Esophagus (tissue), 2 donors: ENCODE data around the gene NAA10. TPM values are rescaled to one million over a fixed set of nuclear protein-coding genes. Genes with fewer than 3 reads are reported as not detected.

Experiments used
- H3K27ac ChIP-seq, 2 donors: one replicate each; pipeline ENCODE4 v1.5.1; 2013; ENCODE audit warnings: low read depth in 2 of 2, mild to moderate bottlenecking in 2 of 2, inconsistent platforms in 1 of 2, low read length in 1 of 2, moderate library complexity in 1 of 2
- H3K27me3 ChIP-seq, 2 donors: one replicate each; pipeline ENCODE4 v1.6.1; 2013; ENCODE audit warnings: low read length in 2 of 2, control low read depth in 1 of 2, mild to moderate bottlenecking in 1 of 2; ENCODE audit not compliant: insufficient read depth in 2 of 2, control insufficient read depth in 1 of 2
- H3K36me3 ChIP-seq, 2 donors: one replicate each; pipeline ENCODE4 v1.6.1; 2013; ENCODE audit warnings: low read length in 1 of 2; ENCODE audit not compliant: control insufficient read depth in 2 of 2, insufficient read depth in 2 of 2
- H3K4me1 ChIP-seq, 2 donors: one replicate each; pipeline ENCODE4 v1.6.1; 2013; ENCODE audit warnings: low read length in 1 of 2; ENCODE audit not compliant: control insufficient read depth in 2 of 2, insufficient read depth in 2 of 2
- H3K4me3 ChIP-seq, 2 donors: one replicate each; pipeline ENCODE4 v1.5.1; 2013; ENCODE audit warnings: low read length in 2 of 2, mild to moderate bottlenecking in 2 of 2, low read depth in 1 of 2, moderate library complexity in 1 of 2
- H3K9me3 ChIP-seq, 2 donors: one replicate each; pipeline ENCODE4 v1.6.1; 2013; ENCODE audit warnings: mild to moderate bottlenecking in 2 of 2, low read depth in 1 of 2, low read length in 1 of 2, moderate library complexity in 1 of 2; ENCODE audit not compliant: control insufficient read depth in 2 of 2, insufficient read depth in 1 of 2
- WGBS, 2 donors: extraction: QIAGEN DNeasy Blood & Tissue Kit; methylation state at CpG; one replicate each; pipeline ENCODE4 v1.1.7; 2013; 5-methylcytosine and 5-hydroxymethylcytosine counted together
- polyA plus RNA-seq, 2 donors: library from polyadenylated mRNA; stranded (reverse); fragments of 200-250 nt; gene quantifications; one replicate each; pipeline ENCODE4 v1.2.3, GENCODE V29; 2013
- donor health status: healthy with polysubstance abuse.
- donor health status: Bipolar disorder and iron deficiency.

The NAA10 gene
- polyA plus RNA-seq, 2 donors = 86.6 to 104 TPM

DNA sequence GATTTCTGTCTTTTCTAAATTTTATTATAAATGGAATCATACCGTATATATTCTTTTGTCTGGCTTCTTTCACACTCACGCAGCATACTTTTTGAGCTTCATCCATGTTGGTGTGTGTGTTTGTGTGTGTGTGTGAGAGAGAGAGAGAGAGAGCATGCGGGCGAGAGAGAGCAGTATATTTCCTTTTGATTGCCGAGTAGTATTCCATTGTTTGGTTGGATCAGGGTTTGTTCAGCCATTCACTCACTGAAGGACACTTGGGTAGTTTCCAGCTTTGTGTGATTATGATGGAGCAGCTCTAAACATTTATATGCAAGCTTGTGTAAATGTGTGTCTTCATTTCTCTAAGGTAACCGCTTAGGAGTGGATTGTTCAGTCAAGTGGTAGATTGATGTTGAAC is 45.7 kb downstream of the NAA10 start:
- Histone ChIP-seq H3K4me1 (peaks cover 0 to 4% of the 10 kb centered on the region in 2 donors), H3K27me3 (peaks cover 4 to 10% of the 10 kb centered on the region in 2 donors), H3K36me3 (no peaks in the 10 kb centered on the region), H3K27ac (no peak overlapping the region), H3K9me3 (no peaks in the 10 kb centered on the region), H3K4me3 (no peak overlapping the region)
- WGBS, 2 donors = 90% methylated on average over 6 of the region's 6 CpGs

DNA sequence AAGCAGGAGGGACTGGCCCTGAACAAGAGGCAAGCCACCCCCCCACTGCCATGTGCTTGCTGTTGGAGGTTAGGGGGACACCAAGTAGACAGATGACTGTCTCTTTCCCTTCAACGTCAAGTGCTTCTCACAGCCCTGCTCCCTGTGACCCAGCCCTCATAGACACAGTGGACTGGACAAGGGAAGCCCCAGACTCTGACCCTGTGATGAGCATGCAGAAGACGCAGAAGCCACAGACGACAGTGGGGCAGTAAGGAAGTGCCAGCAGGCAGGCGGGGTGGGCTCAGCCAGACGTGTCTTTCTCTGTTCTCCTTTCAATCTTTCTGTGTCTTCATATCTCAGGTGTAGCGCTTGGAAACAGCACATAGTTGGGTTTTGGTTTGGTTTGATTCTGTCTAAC is 46.5 kb downstream of the NAA10 start:
- H3K36me3 ChIP-seq = no peaks in the 10 kb centered on the region
- no peak overlapping the region for H3K4me3 ChIP-seq
- no peaks in the 10 kb centered on the region for H3K9me3 ChIP-seq
- peaks cover 0 to 4% of the 10 kb centered on the region in 2 donors for H3K4me1 ChIP-seq
- 49 to 56% methylated on average over 6 of the region's 6 CpGs for WGBS, 2 donors
- peaks cover 4 to 10% of the 10 kb centered on the region in 2 donors for H3K27me3 ChIP-seq
- no peak overlapping the region for H3K27ac ChIP-seq

DNA sequence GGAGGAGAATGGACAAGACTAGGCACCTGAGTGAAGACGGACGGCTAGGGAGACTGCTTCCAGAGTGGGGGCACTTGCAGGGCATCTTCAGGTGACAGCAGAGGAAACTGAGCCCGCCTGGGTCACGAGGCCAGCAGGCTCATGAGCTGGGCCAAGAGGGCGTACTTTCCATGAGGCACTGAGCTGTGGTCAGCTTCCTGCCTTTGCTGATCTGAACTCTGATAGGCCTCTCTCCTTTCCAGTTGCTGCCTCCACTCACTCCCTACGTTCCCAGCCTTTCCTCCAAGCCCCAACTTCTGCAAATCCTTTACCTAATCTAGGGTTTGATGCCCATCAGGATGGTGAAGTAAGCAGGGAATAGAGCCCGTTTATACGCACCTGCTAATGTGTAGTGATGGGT is 47.5 kb downstream of the NAA10 start:
- no peaks in the 10 kb centered on the region for H3K9me3 ChIP-seq
- H3K36me3 ChIP-seq = no peaks in the 10 kb centered on the region
- no peak overlapping the region for H3K27ac ChIP-seq
- WGBS, 2 donors = 54 to 65% methylated on average over 8 of the region's 8 CpGs
- H3K27me3 ChIP-seq = peaks cover 4 to 10% of the 10 kb centered on the region in 2 donors
- peaks cover 0 to 4% of the 10 kb centered on the region in 2 donors for H3K4me1 ChIP-seq
- H3K4me3 ChIP-seq = no peak overlapping the region

DNA sequence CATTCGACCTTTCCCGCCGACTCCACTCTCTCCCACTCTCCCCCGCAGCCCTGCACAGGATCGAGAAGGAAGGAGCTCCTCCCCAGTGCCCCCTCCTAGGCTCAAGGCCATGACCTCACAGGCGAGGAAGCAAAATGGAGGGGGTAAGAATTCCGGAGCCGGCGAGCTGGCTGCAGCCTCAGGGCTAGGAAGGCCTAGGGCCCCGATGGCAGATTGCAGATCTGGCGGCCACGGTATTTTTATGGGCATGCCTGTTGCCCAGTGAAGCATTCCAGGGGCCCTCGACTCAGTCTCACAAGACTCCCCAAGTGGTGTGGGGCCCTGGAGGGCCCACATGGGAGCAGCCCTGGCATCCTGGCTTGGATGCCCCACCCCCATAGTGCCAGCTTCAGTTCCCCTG is 47.9 kb downstream of the NAA10 start:
- no peak overlapping the region for H3K4me3 ChIP-seq
- peaks cover 4 to 10% of the 10 kb centered on the region in 2 donors for H3K27me3 ChIP-seq
- 31 to 48% methylated on average over 12 of the region's 13 CpGs for WGBS, 2 donors
- no peaks in the 10 kb centered on the region for H3K36me3 ChIP-seq
- H3K4me1 ChIP-seq = peaks cover 0 to 4% of the 10 kb centered on the region in 2 donors
- H3K27ac ChIP-seq = no peak overlapping the region
- no peaks in the 10 kb centered on the region for H3K9me3 ChIP-seq

DNA sequence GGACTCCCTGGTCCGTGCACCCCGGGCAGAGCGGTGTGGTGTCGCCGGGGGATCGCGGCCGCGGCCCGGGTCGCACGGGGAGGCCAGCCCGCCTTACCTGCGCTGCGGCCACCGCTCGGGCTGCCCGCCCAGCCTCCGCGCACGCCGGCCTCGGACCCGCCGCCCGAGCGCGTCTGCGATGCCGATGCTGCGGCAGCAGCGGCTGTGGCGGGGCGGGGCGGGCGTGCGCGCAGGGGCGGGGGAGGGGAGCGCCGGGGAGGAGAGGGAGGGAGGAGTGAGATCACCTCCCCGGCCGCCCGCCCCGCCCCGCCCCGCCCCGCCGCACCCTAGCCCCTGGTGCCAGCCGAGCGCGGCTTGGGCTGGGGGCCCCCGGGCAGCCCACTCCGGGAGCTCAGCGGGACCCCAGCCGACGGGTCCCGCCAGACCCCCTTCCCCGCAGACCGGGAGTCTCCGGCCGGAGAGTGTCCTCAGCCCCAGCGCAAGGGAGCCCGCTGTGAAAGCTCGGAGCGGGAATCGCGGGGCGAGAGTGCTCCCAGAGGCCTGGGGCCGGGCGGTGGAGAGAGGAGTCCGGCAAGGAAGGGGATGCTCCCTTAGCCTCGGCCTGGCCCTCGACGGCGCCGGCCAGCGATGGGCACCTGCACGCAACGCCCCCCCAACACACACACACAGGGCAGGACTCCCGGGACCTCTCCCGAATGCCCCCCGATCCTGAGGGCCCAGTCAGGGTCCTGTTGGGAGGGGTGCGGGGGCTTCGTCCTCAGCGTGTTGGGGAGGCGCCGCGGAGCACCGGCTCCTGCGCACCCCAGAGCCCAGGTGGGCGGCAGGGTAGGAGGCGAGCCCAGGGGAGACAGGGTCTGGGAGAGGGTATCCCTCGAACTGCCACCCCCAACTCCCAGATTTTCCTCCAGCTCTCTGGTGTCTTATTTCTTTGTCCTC is 48.6 kb downstream of the NAA10 start, which contains the start of gene L1CAM:
TSS of gene L1CAM (minus strand) at position 206 of the 936 bp plus-strand sequence. CDS start 10,337 bp downstream, outside the sequence.
- no peak within 1 kb of the TSS for H3K27ac ChIP-seq
- no peaks in the 10 kb centered on the region for H3K36me3 ChIP-seq
- H3K4me1 ChIP-seq = peaks cover 0 to 4% of the 10 kb centered on the region in 2 donors
- peaks cover 4 to 10% of the 10 kb centered on the region in 2 donors for H3K27me3 ChIP-seq
- WGBS, 2 donors = 5 to 30% methylated on average over 21 to 86 of the region's 94 CpGs
- no peak within 1 kb of the TSS for H3K4me3 ChIP-seq
- H3K9me3 ChIP-seq = no peaks in the 10 kb centered on the region

DNA sequence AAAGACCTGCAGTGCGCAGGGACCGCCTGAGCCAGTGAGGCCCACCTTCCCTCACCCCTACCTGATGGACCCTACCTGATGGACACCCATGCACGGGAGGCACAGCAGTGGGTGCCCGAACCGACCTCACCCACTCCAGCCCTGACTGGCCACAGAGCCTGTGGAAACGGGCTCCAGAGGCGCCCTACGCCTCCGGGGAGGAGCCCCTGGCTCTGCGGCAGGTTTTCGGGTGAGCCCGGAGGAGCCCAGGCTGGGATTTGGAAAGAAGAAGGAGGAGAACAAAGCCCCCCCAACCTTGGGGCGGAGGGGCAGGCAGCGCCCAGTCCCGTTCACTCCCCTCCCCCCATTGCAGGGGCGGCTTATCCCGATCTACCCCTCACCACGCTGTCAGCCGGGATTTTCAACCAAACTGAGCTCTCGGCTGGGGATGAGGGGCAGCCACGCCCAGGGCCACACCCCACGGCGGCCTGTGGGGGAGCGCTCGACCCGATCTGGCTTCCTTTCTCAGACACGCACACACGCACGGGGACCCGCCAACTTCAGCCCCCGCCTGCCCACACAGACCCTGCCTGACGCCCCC is 49.5 kb downstream of the NAA10 start:
- Histone ChIP-seq H3K9me3 (no peaks in the 10 kb centered on the region), H3K27me3 (peaks cover 4 to 10% of the 10 kb centered on the region in 2 donors), H3K27ac (no peak overlapping the region), H3K36me3 (no peaks in the 10 kb centered on the region), H3K4me1 (peaks cover 0 to 4% of the 10 kb centered on the region in 2 donors), H3K4me3 (no peak overlapping the region)
- WGBS, 2 donors = 5 to 27% methylated on average over 31 to 32 of the region's 32 CpGs

DNA sequence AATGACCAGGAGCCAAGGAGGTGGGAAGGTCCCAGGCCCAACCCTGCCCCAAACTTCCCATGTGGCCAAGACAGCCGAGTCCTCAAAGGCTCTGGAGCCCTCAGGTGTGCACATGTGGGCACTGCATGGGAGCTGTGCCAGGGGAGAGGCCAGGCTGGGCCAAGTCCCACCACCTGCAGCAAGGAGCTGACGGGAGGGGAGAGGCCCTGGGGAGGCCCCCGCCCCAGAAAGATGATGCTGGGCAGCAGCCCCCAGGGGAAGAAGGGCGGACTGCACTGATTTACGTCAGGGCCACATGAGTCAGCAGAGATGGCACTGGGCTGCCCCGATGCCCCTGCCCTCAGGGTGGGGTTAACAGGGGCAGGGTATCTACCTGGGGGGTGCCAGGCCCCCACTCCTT is 50.2 kb downstream of the NAA10 start:
- Histone ChIP-seq H3K9me3 (no peaks in the 10 kb centered on the region), H3K27me3 (peaks cover 4 to 10% of the 10 kb centered on the region in 2 donors), H3K27ac (no peak overlapping the region), H3K4me3 (no peak overlapping the region), H3K36me3 (no peaks in the 10 kb centered on the region), H3K4me1 (peaks cover 0 to 4% of the 10 kb centered on the region in 2 donors)
- WGBS, 2 donors = 34 to 45% methylated on average over 4 to 6 of the region's 6 CpGs

DNA sequence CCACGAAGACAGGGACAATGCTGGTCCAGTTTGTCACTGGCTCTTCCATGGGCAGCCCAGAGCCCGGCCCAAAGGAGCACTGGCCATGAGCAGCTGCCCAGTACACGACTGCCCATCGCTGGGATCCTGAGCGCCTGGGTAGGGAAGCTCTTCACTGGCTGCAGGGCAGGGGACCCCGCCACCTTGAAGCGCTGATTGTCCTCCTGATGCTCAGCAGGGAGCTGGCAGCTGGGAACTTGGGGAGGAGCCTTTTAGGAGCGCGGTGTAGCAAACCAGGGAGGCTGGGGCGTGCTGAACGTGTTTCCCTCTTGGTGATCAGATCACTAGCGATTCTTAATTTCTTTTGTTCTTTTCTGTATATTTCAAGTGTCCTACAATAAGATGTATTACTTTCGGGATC is 50.7 kb downstream of the NAA10 start:
- H3K27me3 ChIP-seq = peaks cover 4 to 10% of the 10 kb centered on the region in 2 donors
- H3K27ac ChIP-seq = no peak overlapping the region
- WGBS, 2 donors = 48 to 53% methylated on average over 13 of the region's 13 CpGs
- H3K36me3 ChIP-seq = no peaks in the 10 kb centered on the region
- peaks cover 0 to 4% of the 10 kb centered on the region in 2 donors for H3K4me1 ChIP-seq
- no peaks in the 10 kb centered on the region for H3K9me3 ChIP-seq
- H3K4me3 ChIP-seq = no peak overlapping the region

DNA sequence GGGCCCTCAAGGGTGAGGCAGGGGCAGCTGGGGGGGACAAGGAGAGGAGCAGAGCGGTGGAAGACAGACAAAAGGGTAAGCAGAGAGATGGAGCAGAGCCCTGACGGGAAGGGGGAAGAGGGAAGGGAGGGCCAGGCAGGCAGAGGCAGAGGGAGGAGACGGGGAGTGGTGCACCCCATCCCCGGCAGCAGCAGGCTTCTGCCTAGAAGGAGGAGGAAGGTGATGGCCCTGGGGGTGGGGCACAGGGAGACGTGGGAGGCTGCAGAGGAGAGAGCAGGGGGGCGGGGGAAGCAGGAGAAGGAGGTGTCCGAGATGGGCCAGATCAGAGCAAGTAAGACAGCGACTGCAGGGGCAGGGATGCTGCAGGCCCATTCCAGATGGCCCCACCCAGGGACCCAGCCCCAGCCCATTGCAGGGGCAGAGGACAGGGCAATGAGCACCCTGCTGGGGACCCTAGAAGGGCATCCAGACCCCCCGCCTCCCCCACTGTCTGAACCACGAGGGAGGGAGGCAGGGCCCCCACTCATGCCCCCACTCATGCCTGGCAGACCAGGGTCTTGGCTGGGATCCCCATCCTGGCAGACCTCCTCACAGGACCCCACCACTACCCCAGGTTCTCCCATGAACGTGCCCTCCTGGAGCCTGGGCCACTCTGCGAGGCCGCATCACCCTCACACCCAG is 51.5 kb downstream of the NAA10 start:
- H3K27me3 ChIP-seq = peaks cover 4 to 13% of the 10 kb centered on the region in 2 donors
- H3K4me1 ChIP-seq = peaks cover 0 to 4% of the 10 kb centered on the region in 2 donors
- H3K36me3 ChIP-seq = no peaks in the 10 kb centered on the region
- WGBS, 2 donors = 45 to 47% methylated on average over 12 to 13 of the region's 13 CpGs
- H3K27ac ChIP-seq = no peak overlapping the region
- H3K9me3 ChIP-seq = no peaks in the 10 kb centered on the region
- H3K4me3 ChIP-seq = no peak overlapping the region
